Loucy (cell line): ENCODE measurements around the gene MISP.

Experiments used
- H2AFZ ChIP-seq: fragments of 200-600 bp; sonication (generic); 2 replicates; pipeline ENCODE4 v1.6.0; 2016; ENCODE audit warnings: antibody characterized with exemption, mild to moderate bottlenecking, low read length, moderate library complexity
- H3F3A ChIP-seq: fragments of 200-600 bp; 2 replicates; pipeline ENCODE4 v1.6.0; 2016; ENCODE audit warnings: antibody characterized with exemption, low read depth, mild to moderate bottlenecking
- H3K27me3 ChIP-seq: fragments of 200-600 bp; sonication (generic); 2 replicates; pipeline ENCODE4 v1.6.1; 2014; ENCODE audit warnings: low read length, mild to moderate bottlenecking; ENCODE audit not compliant: insufficient read depth, poor library complexity, severe bottlenecking
- H3K36me3 ChIP-seq: fragments of 200-600 bp; sonication (generic); 2 replicates; pipeline ENCODE4 v1.6.1; 2016; ENCODE audit warnings: low read length; ENCODE audit not compliant: insufficient read depth
- H3K4me1 ChIP-seq: fragments of 200-600 bp; sonication (generic); 2 replicates; pipeline ENCODE4 v1.5.1; 2014; ENCODE audit warnings: low read length, mild to moderate bottlenecking; ENCODE audit not compliant: insufficient read depth, poor library complexity, severe bottlenecking
- H3K4me2 ChIP-seq: fragments of 200-600 bp; sonication (generic); 2 replicates; pipeline ENCODE4 v1.6.0; 2014; ENCODE audit warnings: antibody characterized with exemption, low read length, low read depth, mild to moderate bottlenecking; ENCODE audit not compliant: poor library complexity, severe bottlenecking
- H3K4me3 ChIP-seq: fragments of 200-600 bp; sonication (generic); 2 replicates; pipeline ENCODE4 v1.5.1; 2014; ENCODE audit warnings: low read length, mild to moderate bottlenecking, mixed read lengths; ENCODE audit not compliant: poor library complexity, severe bottlenecking
- H3K79me2 ChIP-seq: fragments of 200-600 bp; sonication (generic); 2 replicates; pipeline ENCODE4 v1.6.1; 2014; ENCODE audit warnings: low read length; ENCODE audit not compliant: insufficient read depth
- H3K9ac ChIP-seq: fragments of 200-600 bp; sonication (generic); 2 replicates; pipeline ENCODE4 v1.6.0; 2014; ENCODE audit warnings: mild to moderate bottlenecking, low read depth, low read length, moderate library complexity; ENCODE audit not compliant: poor library complexity, severe bottlenecking
- H3K9me2 ChIP-seq: fragments of 200-600 bp; sonication (generic); replicated peaks from 2 replicates; pipeline ENCODE4 v1.6.1; 2016; ENCODE audit warnings: low read depth, low read length, mixed read lengths
- H3K9me3 ChIP-seq: fragments of 200-600 bp; sonication (generic); 2 replicates; pipeline ENCODE4 v1.6.1; 2014; ENCODE audit warnings: mild to moderate bottlenecking, antibody characterized with exemption, low read length, low read depth; ENCODE audit not compliant: insufficient read depth
- H4K20me1 ChIP-seq: fragments of 200-600 bp; sonication (generic); 2 replicates; pipeline ENCODE4 v1.6.0; 2014; ENCODE audit warnings: antibody characterized with exemption, low read length, mild to moderate bottlenecking; ENCODE audit not compliant: insufficient read depth, poor library complexity, severe bottlenecking
- EZH2phosphoT487 ChIP-seq: fragments of 200-600 bp; IDR thresholded peaks from 2 replicates; pipeline ENCODE4 v1.6.1; 2018; ENCODE audit warnings: antibody characterized with exemption, mild to moderate bottlenecking, moderate library complexity, borderline replicate concordance
- TF ChIP-seq, protein P1 (sequence below): fragments of 200-600 bp; sonication (generic); conservative IDR thresholded peaks from 2 replicates; pipeline ENCODE4 v1.5.1; 2014; ENCODE audit warnings: mild to moderate bottlenecking, antibody characterized with exemption, low read length

Gene MISP

DNA sequence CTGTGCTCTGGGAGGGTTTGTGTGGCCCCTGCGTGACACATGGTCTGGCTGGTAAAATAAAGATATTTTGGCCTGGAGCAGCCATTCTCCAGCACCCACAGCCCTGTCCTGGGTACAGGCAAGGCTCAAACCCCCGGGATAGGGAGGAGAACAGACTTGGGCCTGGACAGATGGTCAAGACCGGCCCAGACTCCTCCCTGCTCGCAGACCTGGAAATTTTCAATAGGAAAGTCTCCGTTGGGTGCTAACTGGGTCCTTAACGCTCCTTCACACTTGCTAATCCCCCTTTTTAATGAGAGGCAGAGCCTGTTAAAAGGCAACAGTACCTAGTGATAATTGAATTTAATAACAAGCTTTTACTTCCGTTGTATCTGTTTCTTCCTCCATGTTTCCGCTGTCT, 39.7 kb upstream of the MISP start:
- H3K4me3 ChIP-seq: no peak overlapping the region
- TF ChIP-seq, protein P1, sequence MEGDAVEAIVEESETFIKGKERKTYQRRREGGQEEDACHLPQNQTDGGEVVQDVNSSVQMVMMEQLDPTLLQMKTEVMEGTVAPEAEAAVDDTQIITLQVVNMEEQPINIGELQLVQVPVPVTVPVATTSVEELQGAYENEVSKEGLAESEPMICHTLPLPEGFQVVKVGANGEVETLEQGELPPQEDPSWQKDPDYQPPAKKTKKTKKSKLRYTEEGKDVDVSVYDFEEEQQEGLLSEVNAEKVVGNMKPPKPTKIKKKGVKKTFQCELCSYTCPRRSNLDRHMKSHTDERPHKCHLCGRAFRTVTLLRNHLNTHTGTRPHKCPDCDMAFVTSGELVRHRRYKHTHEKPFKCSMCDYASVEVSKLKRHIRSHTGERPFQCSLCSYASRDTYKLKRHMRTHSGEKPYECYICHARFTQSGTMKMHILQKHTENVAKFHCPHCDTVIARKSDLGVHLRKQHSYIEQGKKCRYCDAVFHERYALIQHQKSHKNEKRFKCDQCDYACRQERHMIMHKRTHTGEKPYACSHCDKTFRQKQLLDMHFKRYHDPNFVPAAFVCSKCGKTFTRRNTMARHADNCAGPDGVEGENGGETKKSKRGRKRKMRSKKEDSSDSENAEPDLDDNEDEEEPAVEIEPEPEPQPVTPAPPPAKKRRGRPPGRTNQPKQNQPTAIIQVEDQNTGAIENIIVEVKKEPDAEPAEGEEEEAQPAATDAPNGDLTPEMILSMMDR: no peak
- no peak for TF ChIP-seq EZH2phosphoT487
- no peak overlapping the region for H3K4me2 ChIP-seq
- no peaks in the 10 kb centered on the region for H3K9me2 ChIP-seq
- H3K9ac ChIP-seq: no peak overlapping the region
- no peaks in the 10 kb centered on the region for H4K20me1 ChIP-seq
- no peaks in the 10 kb centered on the region for H3K9me3 ChIP-seq
- H3K79me2 ChIP-seq: peaks cover 6% of the 10 kb centered on the region; the same call in 1 of the 2 replicates
- H3F3A ChIP-seq: no peaks in the 10 kb centered on the region; the same call in 1 of the 2 replicates
- no peak overlapping the region for H2AFZ ChIP-seq
- H3K36me3 ChIP-seq: no peaks in the 10 kb centered on the region
- no peaks in the 10 kb centered on the region for H3K27me3 ChIP-seq
- peaks cover 3% of the 10 kb centered on the region for H3K4me1 ChIP-seq

DNA sequence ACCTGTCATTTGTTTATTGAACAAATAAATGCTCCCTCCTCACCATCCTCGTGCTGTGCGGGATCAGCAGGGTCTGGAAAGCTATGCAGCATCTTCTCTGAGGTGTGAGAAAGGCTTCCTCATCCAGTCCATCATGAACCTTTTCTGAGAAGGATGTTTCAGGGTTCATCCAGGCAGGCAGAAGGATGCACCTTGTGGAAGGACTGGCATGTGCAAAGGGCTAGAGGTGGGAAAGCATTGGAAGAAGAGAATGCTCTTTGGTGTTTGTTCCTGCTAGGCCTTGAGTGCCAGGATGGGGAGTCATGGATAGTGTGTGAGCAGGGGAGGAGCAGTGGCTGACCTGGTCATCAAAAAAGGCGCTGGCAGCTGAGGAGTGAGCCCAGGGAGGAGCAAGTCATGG, 35.6 kb upstream of the MISP start:
- H3K4me1 ChIP-seq: no peaks in the 10 kb centered on the region
- H3K4me3 ChIP-seq: no peak overlapping the region
- H4K20me1 ChIP-seq: no peaks in the 10 kb centered on the region
- H3K36me3 ChIP-seq: no peaks in the 10 kb centered on the region
- H3F3A ChIP-seq: no peaks in the 10 kb centered on the region; the same call in 1 of the 2 replicates
- TF ChIP-seq EZH2phosphoT487: no peak
- TF ChIP-seq, protein P1: no peak
- H3K9ac ChIP-seq: no peak overlapping the region
- H3K4me2 ChIP-seq: no peak overlapping the region
- H3K9me3 ChIP-seq: no peaks in the 10 kb centered on the region
- H3K9me2 ChIP-seq: no peaks in the 10 kb centered on the region
- no peaks in the 10 kb centered on the region for H3K79me2 ChIP-seq
- H3K27me3 ChIP-seq: no peaks in the 10 kb centered on the region
- no peak overlapping the region for H2AFZ ChIP-seq

DNA sequence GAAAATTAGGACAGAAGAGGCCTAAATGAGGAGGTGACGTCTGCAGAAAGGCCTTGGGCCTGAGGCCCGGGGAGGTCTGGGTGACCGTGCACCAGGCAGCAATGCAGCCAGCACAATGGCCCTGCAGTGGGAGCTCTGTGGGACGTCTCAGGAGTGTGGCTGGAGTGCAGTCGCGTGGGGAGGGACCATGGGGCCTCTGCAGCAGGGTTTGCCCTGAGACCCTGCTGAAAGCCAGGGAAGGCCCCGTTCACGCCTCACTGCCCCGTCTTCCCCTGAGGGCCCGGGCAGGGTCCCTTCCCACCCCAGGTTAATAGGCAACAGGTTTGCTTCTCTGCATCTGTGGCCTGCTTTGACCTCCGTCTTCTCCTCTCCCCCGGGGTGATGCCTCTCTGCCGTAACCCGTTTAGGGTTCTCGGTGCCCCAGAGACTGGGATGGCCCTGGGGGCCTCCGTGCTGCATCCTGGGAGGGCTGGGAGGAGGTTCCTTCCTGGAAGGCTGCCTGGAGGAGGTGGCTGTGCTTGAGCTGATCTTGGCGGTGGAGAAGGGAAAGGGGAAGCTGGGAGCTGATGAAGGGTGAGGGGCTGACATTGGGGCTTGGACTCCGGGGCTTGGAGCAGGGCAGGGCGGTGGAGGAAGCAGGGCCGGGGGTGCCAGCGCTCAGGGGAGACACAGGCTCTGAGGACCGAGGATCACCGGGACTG, 32.5 kb upstream of the MISP start:
- Histone ChIP-seq H3K9ac (no peak overlapping the region), H3K4me3 (no peak overlapping the region), H4K20me1 (no peaks in the 10 kb centered on the region)

More for the DNA sequence above, 32.5 kb upstream of the MISP start:
- Histone ChIP-seq H3K36me3 (no peaks in the 10 kb centered on the region), H3K79me2 (no peaks in the 10 kb centered on the region), H3K9me3 (no peaks in the 10 kb centered on the region), H2AFZ (no peak overlapping the region), H3K27me3 (no peaks in the 10 kb centered on the region), H3F3A (no peaks in the 10 kb centered on the region), H3K4me2 (no peak overlapping the region), H3K9me2 (no peaks in the 10 kb centered on the region), H3K4me1 (no peaks in the 10 kb centered on the region)
- TF ChIP-seq, protein P1: no peak
- no peak for TF ChIP-seq EZH2phosphoT487
